Testis (tissue), 3 donors: ENCODE results near the gene CDYL2. TPM values are rescaled to one million over a fixed set of nuclear protein-coding genes. Genes with fewer than 3 reads are reported as not detected.

Source experiments
- DNase-seq: peaks from one replicate; pipeline ENCODE4 v3.0.0-alpha.2; 2019
- H3K27ac ChIP-seq, 2 donors: fragments of 200-600 bp; sonication (generic); one replicate each; pipeline ENCODE4 v1.5.1; 2019
- H3K27me3 ChIP-seq: fragments of 200-600 bp; sonication (generic); one replicate; pipeline ENCODE4 v1.5.1; 2019
- H3K36me3 ChIP-seq: fragments of 200-600 bp; sonication (generic); one replicate; pipeline ENCODE4 v1.5.1; 2017; ENCODE audit warnings: low read depth; ENCODE audit errors: missing control alignments
- H3K4me1 ChIP-seq: fragments of 200-600 bp; sonication (generic); one replicate; pipeline ENCODE4 v1.5.1; 2019
- H3K4me3 ChIP-seq, 2 donors: fragments of 200-600 bp; sonication (generic); one replicate each; pipeline ENCODE4 v1.5.1; 2017 to 2019
- H3K9me3 ChIP-seq: fragments of 200-600 bp; sonication (generic); one replicate; pipeline ENCODE4 v1.5.1; 2017
- CTCF ChIP-seq, 3 experiments: fragments of 450-650 bp in 2 of 3; fragments of 200-600 bp in 1 of 3; sonication (generic) in 1 of 3; IDR thresholded peaks; one replicate each; pipeline ENCODE4 v1.5.1; 2016 to 2019; ENCODE audit warnings: antibody characterized with exemption in 3 of 3, mild to moderate bottlenecking in 2 of 3, moderate library complexity in 1 of 3
- POLR2A ChIP-seq: fragments of 450-650 bp; IDR thresholded peaks from one replicate; pipeline ENCODE4 v1.6.1; 2017; ENCODE audit warnings: antibody characterized with exemption, mild to moderate bottlenecking, moderate library complexity
- WGBS, 2 donors: methylation state at CpG; one replicate each; pipeline ENCODE4 v1.1.5; 2018; 5-methylcytosine and 5-hydroxymethylcytosine counted together
- intact Hi-C: fragments of 100-400 bp; cut with DNase I; formaldehyde crosslinking; loops from one replicate; pipeline ENCODE4 v1.15.1; 2023; ENCODE audit warnings: low total_unique reads
- polyA plus RNA-seq: library from polyadenylated mRNA; stranded (reverse); fragments of 350-450 nt; fragmentation: Illumina TruSeq; extraction: RNeasy Lipid Tissue Mini Kit (QIAGEN cat#74804); gene quantifications from one replicate; pipeline ENCODE4 v1.2.3, GENCODE V29; 2014; ENCODE audit warnings: low read depth, low replicate concordance; ENCODE audit not compliant: insufficient read depth
- total RNA-seq, 2 donors: library from RNA; depleted of rRNA; stranded (reverse); fragments of >200 nt; gene quantifications; one replicate each; pipeline ENCODE4 v1.2.3, GENCODE V29; 2016

CDYL2 gene
- total and polyA plus RNA-seq, 3 donors from 2014 or later, result 31.2 to 63.7 (median 60.4) TPM

GRCh38 chr16:80759419-80760162 is 44.8 kb downstream of the CDYL2 start:
- 86 to 89% methylated on average over 6 of the region's 6 CpGs for WGBS, 2 donors
- Histone ChIP-seq H3K9me3 (no peaks in the 10 kb centered on the region), H3K36me3 (no peaks in the 10 kb centered on the region), H3K4me3 (no peak overlapping the region), H3K4me1 (no peaks in the 10 kb centered on the region), H3K27ac (no peak overlapping the region), H3K27me3 (no peaks in the 10 kb centered on the region)
- DNase-seq, result no peak
- TF ChIP-seq POLR2A (no peak), CTCF (IDR thresholded peaks at IDR 0.05) (no peak)
- intact Hi-C loops, result no loop called here

DNA sequence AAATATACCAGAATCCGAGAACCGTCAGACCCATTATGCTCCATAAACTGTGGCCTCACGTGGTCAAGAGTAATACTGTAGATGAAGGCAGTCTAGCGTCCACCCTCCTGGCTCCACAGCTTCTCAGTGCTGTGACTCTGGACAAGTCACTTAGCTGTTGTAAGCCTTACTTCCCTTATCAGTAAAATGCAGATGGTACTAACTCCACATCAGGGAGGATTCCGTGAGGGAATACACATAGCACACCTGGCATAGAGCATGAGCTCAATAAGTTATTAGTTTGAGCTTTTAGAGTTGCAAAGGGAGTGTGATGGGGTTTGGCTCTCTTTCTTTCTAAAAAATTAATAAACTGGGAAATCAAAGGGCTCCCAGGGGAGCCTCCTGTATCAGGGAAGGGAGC is 49.9 kb downstream of the CDYL2 start:
- Histone ChIP-seq H3K4me1 (no peaks in the 10 kb centered on the region), H3K9me3 (no peaks in the 10 kb centered on the region), H3K27me3 (no peaks in the 10 kb centered on the region), H3K36me3 (no peaks in the 10 kb centered on the region), H3K4me3 (no peak overlapping the region), H3K27ac (no peak overlapping the region)
- DNase-seq, result no peak
- WGBS, 2 donors, result 88 to 91% methylated on average over 5 of the region's 5 CpGs
- TF ChIP-seq POLR2A, result no peak
- intact Hi-C loops, result no loop called here

DNA sequence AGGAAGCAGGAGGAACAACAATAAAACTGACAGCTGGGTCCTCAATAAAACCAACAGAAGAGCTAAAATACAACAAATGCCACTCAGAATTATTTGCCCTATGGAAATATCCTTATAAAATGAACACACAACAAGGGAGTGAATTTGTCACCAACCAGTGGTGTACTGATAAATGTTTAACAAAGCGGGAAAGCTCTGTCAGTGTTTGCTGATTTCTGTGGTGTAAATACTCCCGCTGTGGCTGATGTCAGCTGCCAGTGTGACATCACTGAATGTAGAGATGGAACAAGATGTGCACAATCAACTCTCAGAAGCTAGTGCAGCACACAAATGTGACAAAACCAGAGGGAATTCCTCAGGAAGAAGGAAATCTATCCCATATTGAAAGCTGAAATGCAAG is 51.9 kb downstream of the CDYL2 start:
- no peaks in the 10 kb centered on the region for H3K36me3 ChIP-seq
- no peak overlapping the region for H3K4me3 ChIP-seq
- H3K4me1 ChIP-seq, result no peaks in the 10 kb centered on the region
- no peaks in the 10 kb centered on the region for H3K9me3 ChIP-seq
- no peak for DNase-seq
- no peaks in the 10 kb centered on the region for H3K27me3 ChIP-seq
- H3K27ac ChIP-seq, result no peak overlapping the region
- 86 to 95% methylated on average over 2 of the region's 2 CpGs for WGBS, 2 donors
- TF ChIP-seq CTCF (IDR thresholded peaks at IDR 0.05) (no peak), POLR2A (no peak)
- intact Hi-C loops, result no loop called here

GRCh38 chr16:80751167-80751566 is 53.2 kb downstream of the CDYL2 start:
- intact Hi-C loops, result no loop called here
- H3K27me3 ChIP-seq, result no peaks in the 10 kb centered on the region
- DNase-seq, result no peak
- peaks cover 4% of the 10 kb centered on the region for H3K4me1 ChIP-seq
- H3K4me3 ChIP-seq, result no peak overlapping the region
- no peaks in the 10 kb centered on the region for H3K9me3 ChIP-seq
- TF ChIP-seq CTCF (IDR thresholded peaks at IDR 0.05) (no peak), POLR2A (no peak)
- H3K36me3 ChIP-seq, result no peaks in the 10 kb centered on the region
- 26 to 37% methylated on average over 3 of the region's 3 CpGs for WGBS, 2 donors
- H3K27ac ChIP-seq, result no peak overlapping the region

DNA sequence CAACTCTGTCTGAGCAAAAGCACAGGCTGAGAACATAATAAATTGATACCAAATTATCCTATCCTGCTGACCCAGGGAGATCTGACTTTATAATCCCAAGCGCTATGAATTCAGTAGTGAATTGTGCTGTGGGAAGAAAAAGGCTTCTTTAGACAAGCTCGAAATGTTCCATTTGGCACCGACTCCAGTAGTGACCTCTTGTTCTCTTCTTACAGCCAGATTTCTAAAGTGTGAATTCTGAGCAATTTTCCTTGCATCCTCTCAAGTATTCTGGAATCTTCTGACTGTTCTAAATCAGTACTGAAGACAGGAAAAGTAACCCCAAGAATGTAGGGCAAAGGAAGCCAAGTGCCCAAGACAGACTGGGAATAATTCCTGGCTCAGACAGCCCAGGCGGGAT is 58.2 kb downstream of the CDYL2 start:
- DNase-seq, result peak; percentile 65
- H3K27ac ChIP-seq, result no peak overlapping the region
- H3K9me3 ChIP-seq, result no peaks in the 10 kb centered on the region
- intact Hi-C loops, result no loop called here
- no peak for TF ChIP-seq CTCF (IDR thresholded peaks at IDR 0.05)
- TF ChIP-seq POLR2A, result no peak
- 41 to 45% methylated on average over 4 of the region's 4 CpGs for WGBS, 2 donors
- no peak overlapping the region for H3K4me3 ChIP-seq
- H3K36me3 ChIP-seq, result no peaks in the 10 kb centered on the region
- no peaks in the 10 kb centered on the region for H3K27me3 ChIP-seq
- peaks cover 9% of the 10 kb centered on the region for H3K4me1 ChIP-seq
